Thymus (tissue), 11 donors: ENCODE results near the gene ADAMTSL1. TPM values are rescaled to one million over a fixed set of nuclear protein-coding genes. Genes with fewer than 3 reads are reported as not detected.

ENCODE experiments used
- DNase-seq, 9 donors: peaks; one replicate each; pipeline ENCODE4 v3.0.0-alpha.2; 2013; ENCODE audit warnings: low spot score in 9 of 9, low read depth in 6 of 9, missing footprints in 1 of 9
- H3K27ac ChIP-seq, 2 donors: one replicate each; pipeline ENCODE4 v1.5.1; 2013; ENCODE audit warnings: control low read depth in 1 of 2, low read depth in 1 of 2, low read length in 1 of 2, mild to moderate bottlenecking in 1 of 2, moderate library complexity in 1 of 2
- H3K27me3 ChIP-seq, 2 donors: one replicate each; pipeline ENCODE4 v1.5.1; 2013; ENCODE audit warnings: low read length in 1 of 2; ENCODE audit not compliant: control insufficient read depth in 2 of 2, insufficient read depth in 1 of 2
- H3K36me3 ChIP-seq, 2 donors: one replicate each; pipeline ENCODE4 v1.5.1; 2013; ENCODE audit warnings: low read length in 1 of 2, mild to moderate bottlenecking in 1 of 2, moderate library complexity in 1 of 2; ENCODE audit not compliant: control insufficient read depth in 2 of 2, insufficient read depth in 2 of 2
- H3K4me1 ChIP-seq, 2 donors: one replicate each; pipeline ENCODE4 v1.5.1; 2013; ENCODE audit warnings: low read length in 2 of 2; ENCODE audit not compliant: control insufficient read depth in 2 of 2, insufficient read depth in 2 of 2
- H3K4me3 ChIP-seq, 2 donors: one replicate each; pipeline ENCODE4 v1.5.1; 2013; ENCODE audit warnings: low read length in 2 of 2, control low read depth in 1 of 2, mild to moderate bottlenecking in 1 of 2
- H3K9me3 ChIP-seq, 2 donors: one replicate each; pipeline ENCODE4 v1.5.1; 2013; ENCODE audit warnings: low read length in 1 of 2, mild to moderate bottlenecking in 1 of 2; ENCODE audit not compliant: control insufficient read depth in 2 of 2, insufficient read depth in 1 of 2
- WGBS: extraction: QIAGEN DNeasy Blood & Tissue Kit; methylation state at CpG from one replicate; pipeline ENCODE4 v1.1.7; 2013; 5-methylcytosine and 5-hydroxymethylcytosine counted together
- polyA plus RNA-seq: library from polyadenylated mRNA; stranded (reverse); fragments of 200-250 nt; gene quantifications from one replicate; pipeline ENCODE4 v1.2.3, GENCODE V29; 2013
- total RNA-seq: library from RNA; stranded (reverse); fragments of 120-200 nt; gene quantifications from one replicate; pipeline ENCODE4 v1.2.4, GENCODE V29; 2013
- donor health status: healthy.

Gene ADAMTSL1
- total and polyA plus RNA-seq, 2 donors = 0.34 to 2.3 TPM

GRCh38 chr9:18708429-18708828 lies 234.5 kb downstream of the ADAMTSL1 start:
- Histone ChIP-seq H3K9me3 (no peaks in the 10 kb centered on the region), H3K36me3 (no peaks in the 10 kb centered on the region), H3K4me3 (no peak overlapping the region), H3K27ac (no peak overlapping the region), H3K4me1 (peaks cover 0 to 5% of the 10 kb centered on the region in 2 donors), H3K27me3 (no peaks in the 10 kb centered on the region)
- 90% methylated on average over 4 of the region's 4 CpGs for WGBS
- no peak for DNase-seq

GRCh38 chr9:18710065-18710464 lies 236.1 kb downstream of the ADAMTSL1 start:
- H3K36me3 ChIP-seq = no peaks in the 10 kb centered on the region
- no peak overlapping the region for H3K27ac ChIP-seq
- peaks cover 0 to 5% of the 10 kb centered on the region in 2 donors for H3K4me1 ChIP-seq
- H3K4me3 ChIP-seq = no peak overlapping the region
- no peaks in the 10 kb centered on the region for H3K27me3 ChIP-seq
- WGBS = 92% methylated on average over 1 of the region's 1 CpG
- no peak for DNase-seq
- H3K9me3 ChIP-seq = no peaks in the 10 kb centered on the region

- Histone ChIP-seq H3K27ac (no peak overlapping the region), H3K4me1 (no peaks in the 10 kb centered on the region), H3K9me3 (no peaks in the 10 kb centered on the region), H3K4me3 (no peak overlapping the region), H3K27me3 (no peaks in the 10 kb centered on the region), H3K36me3 (no peaks in the 10 kb centered on the region)
- no peak for DNase-seq
- WGBS = 98% methylated on average over 2 of the region's 2 CpGs
Measured at GRCh38 chr9:18717759-18718158, 243.8 kb downstream of the ADAMTSL1 start.

GRCh38 chr9:18718393-18718792 lies 244.4 kb downstream of the ADAMTSL1 start:
- Histone ChIP-seq H3K9me3 (no peaks in the 10 kb centered on the region), H3K4me1 (no peaks in the 10 kb centered on the region), H3K4me3 (no peak overlapping the region), H3K27ac (no peak overlapping the region), H3K36me3 (no peaks in the 10 kb centered on the region), H3K27me3 (no peaks in the 10 kb centered on the region)
- no peak for DNase-seq
- 94% methylated on average over 12 of the region's 12 CpGs for WGBS

GRCh38 chr9:18718932-18719331 lies 245.0 kb downstream of the ADAMTSL1 start:
- no peak for DNase-seq
- Histone ChIP-seq H3K9me3 (no peaks in the 10 kb centered on the region), H3K27ac (no peak overlapping the region), H3K27me3 (no peaks in the 10 kb centered on the region), H3K36me3 (no peaks in the 10 kb centered on the region), H3K4me3 (no peak overlapping the region), H3K4me1 (no peaks in the 10 kb centered on the region)
- 89% methylated on average over 1 of the region's 1 CpG for WGBS

- no peak for DNase-seq
- no peaks in the 10 kb centered on the region for H3K36me3 ChIP-seq
- no peak overlapping the region for H3K27ac ChIP-seq
- no peaks in the 10 kb centered on the region for H3K27me3 ChIP-seq
- WGBS = 94% methylated on average over 5 of the region's 5 CpGs
- H3K4me1 ChIP-seq = no peaks in the 10 kb centered on the region
- no peaks in the 10 kb centered on the region for H3K9me3 ChIP-seq
- no peak overlapping the region for H3K4me3 ChIP-seq
Measured at GRCh38 chr9:18720691-18721090, 246.7 kb downstream of the ADAMTSL1 start.

- DNase-seq = no peak
- H3K27me3 ChIP-seq = no peaks in the 10 kb centered on the region
- no peaks in the 10 kb centered on the region for H3K9me3 ChIP-seq
- no peaks in the 10 kb centered on the region for H3K36me3 ChIP-seq
- H3K4me3 ChIP-seq = no peak overlapping the region
- no peaks in the 10 kb centered on the region for H3K4me1 ChIP-seq
- H3K27ac ChIP-seq = no peak overlapping the region
- WGBS = 94% methylated on average over 10 of the region's 10 CpGs
Measured at GRCh38 chr9:18721267-18721994, 247.5 kb downstream of the ADAMTSL1 start.

- no peaks in the 10 kb centered on the region for H3K9me3 ChIP-seq
- H3K27ac ChIP-seq = no peak overlapping the region
- no peak for DNase-seq
- H3K36me3 ChIP-seq = no peaks in the 10 kb centered on the region
- no peaks in the 10 kb centered on the region for H3K4me1 ChIP-seq
- WGBS = 93% methylated on average over 2 of the region's 2 CpGs
- H3K27me3 ChIP-seq = no peaks in the 10 kb centered on the region
- no peak overlapping the region for H3K4me3 ChIP-seq
Measured at GRCh38 chr9:18721995-18722310, 248.0 kb downstream of the ADAMTSL1 start.

- Histone ChIP-seq H3K4me1 (no peaks in the 10 kb centered on the region), H3K36me3 (no peaks in the 10 kb centered on the region), H3K27me3 (no peaks in the 10 kb centered on the region), H3K27ac (no peak overlapping the region), H3K9me3 (no peaks in the 10 kb centered on the region), H3K4me3 (no peak overlapping the region)
- 94% methylated on average over 6 of the region's 6 CpGs for WGBS
- no peak for DNase-seq
Measured at GRCh38 chr9:18722882-18723281, 248.9 kb downstream of the ADAMTSL1 start.
